GM19438 (cell line): ENCODE measurements around the gene PCSK6.

Experiments
- ATAC-seq: cut with Tn5 transposase; IDR thresholded peaks from one replicate; pipeline ENCODE4 v1.9.1; 2021; ENCODE audit warnings: low read depth; ENCODE audit not compliant: unreplicated experiment

PCSK6 gene

DNA sequence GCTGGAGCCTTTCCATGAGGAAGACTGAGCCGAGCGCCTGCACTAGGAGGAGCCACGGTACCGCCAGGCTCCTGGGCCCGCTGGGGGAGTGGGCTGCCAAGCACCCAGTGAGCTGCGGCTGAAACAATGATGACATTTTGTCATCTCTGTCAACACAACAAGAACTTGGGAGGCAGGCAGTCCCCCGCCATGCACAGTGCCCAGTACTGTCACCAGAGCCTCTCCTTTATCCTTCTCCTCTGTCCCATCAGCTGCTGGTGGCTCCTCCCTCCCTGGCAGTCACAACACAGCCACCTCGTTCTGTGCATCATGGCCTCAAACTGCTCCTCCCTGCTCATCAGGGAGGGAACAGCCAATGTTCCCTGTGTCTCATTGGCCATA is 34.0 kb upstream of the PCSK6 start:
- no peak for ATAC-seq

DNA sequence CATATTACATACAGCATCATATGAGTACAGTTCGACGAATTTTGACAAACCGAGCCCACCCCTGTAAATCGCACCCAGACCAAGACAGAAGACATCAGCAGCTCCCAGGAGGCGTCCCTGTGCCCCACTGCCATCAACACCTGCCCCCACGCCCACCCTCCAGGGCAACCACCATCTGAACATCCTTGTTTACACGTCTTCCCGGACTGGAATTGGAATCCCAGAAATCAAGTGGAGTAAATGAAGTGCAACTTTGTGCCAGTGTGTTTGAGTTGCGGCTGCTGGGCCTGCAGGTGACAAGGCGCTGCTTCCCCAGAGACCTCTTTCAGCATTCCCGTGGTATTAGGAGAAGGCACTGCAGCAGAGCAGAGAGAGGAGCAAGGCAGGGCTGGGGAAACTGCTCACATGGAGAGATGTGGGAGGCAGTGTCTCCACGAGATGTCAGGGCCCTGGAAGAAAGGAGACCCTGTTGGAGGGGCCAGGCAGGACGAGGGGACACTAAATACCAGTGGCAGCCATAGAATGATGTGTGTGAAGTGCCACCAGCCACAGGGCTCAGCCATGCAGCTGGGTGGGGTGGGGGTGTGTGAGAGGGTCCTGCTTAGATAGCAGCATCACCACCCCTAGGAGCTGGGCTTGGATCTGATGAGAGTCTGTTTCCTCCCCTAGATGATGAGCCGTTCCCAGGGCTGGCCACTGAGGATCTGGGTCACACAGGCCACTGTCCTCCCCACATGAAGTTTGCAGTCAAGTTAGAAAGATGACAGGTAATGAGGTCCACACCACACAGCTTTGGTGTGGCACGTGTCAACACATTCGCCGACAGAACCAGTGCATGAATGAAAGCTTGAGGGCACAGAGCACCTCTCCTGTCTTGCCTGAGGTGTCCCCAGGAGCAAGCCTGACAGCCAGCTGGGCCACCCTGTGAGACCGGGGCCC is 33.4 kb upstream of the PCSK6 start:
- ATAC-seq, result no peak

DNA sequence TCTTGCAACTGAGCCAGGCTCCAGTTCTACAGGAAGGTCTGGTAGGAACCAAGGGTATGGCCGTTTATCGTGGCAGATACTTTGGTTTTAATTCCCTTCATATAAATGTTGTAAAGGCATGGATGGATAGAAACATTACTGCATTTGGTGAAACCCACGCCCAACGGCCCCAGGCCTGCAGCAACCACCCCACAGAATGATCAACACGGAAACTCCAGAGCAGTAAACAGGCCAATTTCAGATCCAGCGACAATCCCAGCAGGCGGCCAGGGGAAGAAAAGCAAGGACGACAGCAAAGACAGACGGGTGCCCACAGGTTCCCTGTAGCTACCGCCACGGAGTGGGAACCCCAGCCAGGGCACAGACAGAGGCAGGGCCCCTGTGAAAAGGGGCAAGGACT is 32.6 kb upstream of the PCSK6 start:
- no peak for ATAC-seq

DNA sequence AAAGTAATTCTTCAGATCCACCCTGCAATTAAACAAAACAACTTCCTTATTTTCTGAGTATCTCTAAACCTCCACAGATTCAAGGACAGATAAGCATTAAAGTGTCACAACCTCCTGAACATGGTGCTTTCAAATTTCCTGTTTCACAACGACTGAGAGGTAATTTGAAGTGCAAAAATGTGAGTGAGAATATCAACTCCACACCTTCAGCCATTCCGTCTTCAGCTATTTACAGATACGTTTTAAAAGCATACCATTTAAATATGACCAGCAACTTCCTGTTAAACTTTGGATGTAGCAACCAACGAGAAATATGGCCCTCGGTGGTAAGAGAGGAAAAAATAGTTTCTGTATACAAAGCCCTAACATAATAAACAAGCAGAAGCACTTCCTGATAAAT is 32.1 kb upstream of the PCSK6 start:
- ATAC-seq, result no peak

DNA sequence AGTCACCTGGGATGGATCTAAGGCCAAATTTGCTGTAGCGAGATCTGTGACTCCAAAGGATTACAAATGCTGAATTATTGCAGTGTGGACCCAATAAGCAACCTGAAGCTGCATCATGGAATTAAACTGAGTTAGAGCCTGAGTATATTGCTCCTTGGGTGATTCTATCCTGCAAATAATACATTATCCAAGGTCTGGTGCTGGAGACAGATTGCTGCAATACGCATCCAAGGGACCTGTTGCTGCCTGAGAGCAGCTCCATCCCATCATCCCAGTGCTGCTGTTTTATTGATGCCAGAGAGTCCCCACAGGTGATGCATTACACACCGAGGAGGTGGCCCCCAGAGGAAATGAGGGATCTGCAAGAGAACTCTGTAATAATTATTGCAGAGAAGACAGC is 31.6 kb upstream of the PCSK6 start:
- no peak for ATAC-seq

DNA sequence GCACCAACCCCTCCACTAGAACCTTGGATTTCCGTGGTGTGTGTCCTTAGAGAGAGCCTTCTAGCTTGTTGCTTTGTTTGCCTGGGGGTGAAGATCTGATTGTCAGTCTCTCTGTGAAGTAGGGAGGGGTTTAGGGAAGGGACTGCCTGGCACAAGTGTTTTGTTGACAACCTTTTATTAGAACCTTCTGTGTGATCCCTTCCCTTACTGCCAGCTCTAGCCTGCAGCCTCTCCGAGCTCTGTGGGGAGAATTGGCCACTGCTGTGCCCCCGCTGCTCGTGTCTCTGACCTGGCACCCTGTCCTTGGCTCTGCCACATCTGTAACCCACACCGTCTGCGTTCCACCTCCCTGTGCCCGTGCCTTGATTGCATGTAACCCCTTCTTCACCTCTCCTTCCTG is 30.9 kb upstream of the PCSK6 start:
- ATAC-seq, result no peak

DNA sequence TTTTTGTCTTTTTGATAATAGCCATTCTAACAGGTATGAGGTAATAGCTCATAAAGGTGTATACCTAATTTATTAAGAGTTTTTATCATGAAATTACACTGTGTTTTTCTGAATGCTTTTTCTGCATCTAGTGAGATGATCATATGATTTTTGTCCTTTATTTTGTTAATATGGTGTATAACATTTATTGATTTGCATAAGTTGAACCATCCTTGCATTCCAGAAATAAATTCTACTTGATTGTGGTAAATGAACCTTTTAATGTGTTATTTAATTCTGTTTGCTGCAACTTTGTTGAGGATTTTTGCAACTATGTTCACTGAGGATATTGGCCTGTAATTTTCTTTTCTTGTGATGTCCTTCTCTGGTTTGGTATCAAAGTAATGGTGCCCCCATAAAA is 28.0 kb upstream of the PCSK6 start:
- ATAC-seq, result no peak

DNA sequence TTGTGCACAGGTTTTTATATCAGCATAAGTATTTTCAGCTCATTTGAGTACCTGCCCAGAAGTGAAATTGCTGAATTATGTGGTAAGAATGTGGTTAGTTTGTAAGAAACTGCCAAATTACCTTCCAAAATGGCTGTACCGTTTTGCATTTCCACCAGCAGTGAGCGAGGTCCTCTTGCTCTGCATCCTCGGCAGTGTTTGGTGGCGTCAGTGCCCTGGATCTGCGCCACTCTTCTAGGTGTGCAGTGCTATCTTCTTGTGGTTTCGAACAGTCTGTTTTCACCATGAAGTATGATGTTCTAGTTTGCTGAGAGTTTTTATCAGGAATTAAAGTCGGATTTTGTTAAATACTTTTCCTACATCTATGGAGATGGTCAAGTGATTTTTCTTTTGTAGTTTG is 24.8 kb upstream of the PCSK6 start:
- no peak for ATAC-seq

DNA sequence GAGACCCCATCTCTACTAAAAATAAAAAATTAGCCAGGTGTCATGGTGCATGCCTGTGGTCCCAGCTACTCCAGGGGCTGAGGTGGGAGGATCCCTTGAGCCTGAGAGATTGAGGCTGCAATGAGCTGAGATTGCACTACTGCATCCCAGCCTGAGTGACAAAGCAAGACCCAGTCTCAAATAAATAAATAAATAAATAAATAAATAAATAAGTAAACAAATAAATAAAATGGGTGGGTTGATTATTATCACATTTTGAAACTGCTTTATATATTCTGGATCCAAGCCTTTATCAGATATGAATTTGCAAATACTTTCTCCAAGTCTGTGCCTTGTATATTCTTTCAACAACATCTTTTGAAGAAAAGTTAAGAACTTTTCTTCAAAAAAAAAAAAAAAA is 22.2 kb upstream of the PCSK6 start:
- no peak for ATAC-seq

DNA sequence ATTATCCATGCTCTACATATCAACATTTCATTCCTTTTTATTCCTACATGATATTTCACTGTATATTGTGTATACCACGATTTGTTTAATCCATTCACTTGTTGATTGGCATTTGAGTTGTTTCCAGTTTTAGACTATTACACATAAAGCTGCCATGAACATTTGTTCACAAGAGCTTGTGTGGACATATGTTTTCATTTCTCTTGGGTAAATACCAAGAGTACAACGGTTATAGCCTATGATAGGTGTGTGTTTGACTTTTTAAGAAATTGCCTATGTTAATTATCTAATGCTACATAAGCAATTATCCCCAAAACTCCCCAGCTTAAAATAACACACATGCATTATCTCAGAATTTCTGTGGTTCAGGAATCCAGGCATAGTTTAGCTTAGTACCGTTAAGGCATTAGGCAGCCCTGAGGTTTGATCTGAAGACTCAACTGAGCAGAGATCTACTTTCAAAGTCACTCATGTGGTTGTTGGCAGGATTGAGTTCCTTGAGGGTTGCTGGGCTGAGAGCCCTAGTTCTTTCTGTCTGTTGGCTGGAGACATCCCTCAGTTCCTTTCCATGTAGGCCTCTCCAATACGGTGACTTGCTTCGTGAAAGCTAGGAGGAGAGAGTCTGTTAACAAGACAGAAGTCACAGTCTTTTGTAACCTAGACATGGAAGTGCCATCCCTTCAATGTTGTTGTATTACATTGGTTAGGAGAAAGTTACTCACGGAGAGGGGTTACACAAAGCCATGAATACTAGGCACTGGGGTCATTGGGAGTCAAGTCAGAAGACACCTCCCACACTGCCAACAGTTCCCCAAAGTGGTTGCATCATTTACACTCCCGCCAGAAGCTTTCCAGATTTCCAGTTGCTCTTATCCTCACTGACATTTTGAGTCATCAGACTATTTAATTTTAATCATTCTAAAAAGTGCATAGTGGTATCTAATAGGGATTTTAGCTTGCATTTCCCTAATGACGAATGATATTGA is 21.0 kb upstream of the PCSK6 start:
- ATAC-seq, result no peak

DNA sequence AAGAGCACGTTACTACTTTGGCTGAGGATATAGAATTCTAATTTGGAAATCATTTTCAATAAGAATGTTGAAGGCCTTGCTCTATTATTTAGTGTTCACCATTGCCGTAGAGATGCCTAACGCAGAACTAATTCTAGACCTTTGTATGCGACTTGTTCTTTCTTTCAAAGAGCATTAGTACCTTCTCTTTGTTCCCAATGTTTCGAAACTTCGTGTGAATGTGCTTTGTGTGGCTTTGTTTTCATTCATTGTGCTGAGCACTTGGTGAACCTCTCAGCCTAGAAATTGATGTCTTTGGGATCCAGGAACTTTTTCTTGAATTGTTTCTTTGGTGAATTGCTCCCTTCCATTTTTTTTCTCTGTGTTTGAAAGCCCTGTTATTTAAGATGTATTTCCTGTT is 19.8 kb upstream of the PCSK6 start:
- no peak for ATAC-seq

DNA sequence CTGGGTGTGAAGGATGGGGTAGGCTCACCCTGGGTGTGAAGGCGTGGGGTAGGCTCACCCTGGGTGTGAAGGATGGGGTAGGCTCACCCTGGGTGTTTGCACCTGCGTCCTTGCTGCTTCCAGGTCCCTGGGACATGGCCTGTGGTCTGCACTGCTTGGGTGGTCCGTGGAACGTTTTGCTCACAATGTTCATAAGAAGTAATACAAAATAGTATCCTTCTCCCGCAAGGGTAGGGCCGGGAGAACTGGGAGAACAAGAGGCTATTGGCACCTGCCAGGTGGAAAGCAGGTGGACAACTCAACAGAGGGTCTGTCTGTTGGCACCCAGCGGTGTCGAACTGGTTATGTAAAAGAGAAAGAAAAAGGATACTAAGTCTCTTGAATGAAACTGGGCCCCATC is 17.0 kb upstream of the PCSK6 start:
- no peak for ATAC-seq

DNA sequence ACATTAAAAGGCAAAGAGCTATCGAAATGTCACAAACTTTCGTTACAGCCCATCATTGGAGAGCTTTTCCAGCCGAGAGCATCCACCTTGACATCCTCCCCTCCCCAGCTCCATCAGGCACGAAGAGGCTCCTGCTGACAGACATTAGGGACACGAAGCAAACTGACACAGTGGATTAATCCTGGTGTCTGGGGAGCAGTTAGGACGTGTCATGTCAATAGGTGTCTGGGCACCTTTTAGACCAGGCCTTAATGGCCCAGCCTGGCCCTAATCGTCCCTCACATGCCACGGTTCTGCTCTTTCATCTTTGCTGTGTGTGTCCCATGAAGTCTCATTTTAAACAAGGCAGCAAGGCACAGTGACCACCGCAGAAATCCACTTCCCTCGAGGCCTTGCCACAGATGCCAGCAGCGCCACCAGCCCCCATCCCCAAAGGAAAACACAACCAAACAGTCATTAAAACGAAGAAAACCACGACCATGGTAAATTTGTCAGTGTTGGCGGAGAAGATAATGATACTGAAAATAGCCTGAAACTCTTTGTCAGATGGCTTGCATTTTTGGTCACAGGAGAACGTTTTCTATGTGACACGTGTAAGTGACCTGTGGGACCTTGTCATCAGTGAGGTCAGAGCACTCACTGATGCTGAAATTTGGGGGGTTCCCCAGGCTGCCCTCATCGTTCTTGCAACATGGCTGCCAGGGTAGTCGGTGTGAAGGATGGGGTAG is 16.3 kb upstream of the PCSK6 start:
- no peak for ATAC-seq

DNA sequence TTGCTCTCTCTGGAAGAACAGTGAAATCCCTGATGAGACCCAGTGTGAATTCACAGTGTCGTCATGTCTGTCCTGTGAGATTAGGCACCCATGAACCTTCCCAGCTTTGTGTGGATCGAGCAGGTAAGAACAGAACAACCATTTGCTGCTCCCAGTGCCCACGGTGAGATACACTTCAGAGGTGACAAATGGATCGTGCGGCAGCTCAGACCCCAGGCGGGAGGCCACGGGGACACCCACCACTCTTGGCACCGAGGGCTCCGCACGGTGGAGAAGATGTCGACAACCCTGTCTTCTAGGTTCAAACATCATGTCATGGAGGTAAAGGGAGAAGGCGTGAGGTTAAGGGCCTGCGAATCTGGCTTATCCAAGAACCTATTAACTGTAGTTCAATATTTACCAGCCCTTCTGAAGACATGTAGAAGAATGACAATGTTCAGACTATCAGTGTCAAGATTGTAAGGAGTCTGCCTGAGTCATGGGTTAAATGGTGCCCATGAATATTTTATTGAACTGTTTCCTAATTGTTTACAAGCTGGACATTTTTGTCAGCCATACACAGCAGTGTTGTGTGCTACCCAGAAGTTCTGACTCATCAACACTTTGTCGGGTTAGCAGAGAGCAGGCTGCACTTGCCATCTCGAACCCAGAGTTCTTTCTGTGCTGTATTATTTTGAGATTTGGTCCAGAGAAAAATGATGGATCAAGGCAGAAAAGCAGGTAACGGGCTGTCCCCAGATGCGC is 15.5 kb upstream of the PCSK6 start:
- ATAC-seq, result no peak

DNA sequence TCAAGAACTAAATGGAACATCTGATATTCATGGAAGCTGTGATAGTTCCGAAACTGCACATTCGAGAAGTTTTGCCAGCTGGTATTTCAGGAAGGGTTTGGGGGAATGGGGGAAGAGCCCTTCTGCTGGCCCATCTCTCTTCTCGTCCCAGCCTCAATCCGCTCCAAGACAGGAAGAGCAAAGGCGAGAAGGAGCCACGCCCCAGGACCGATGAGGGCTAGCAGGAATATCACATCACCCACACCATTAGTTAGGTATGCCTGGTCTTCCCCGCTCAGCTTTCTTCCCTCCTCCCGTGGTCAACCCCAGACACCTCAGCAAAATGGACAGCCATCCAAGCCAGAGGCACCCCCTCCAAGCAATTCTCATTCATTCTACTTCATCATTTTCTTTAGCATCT is 14.9 kb upstream of the PCSK6 start:
- no peak for ATAC-seq

DNA sequence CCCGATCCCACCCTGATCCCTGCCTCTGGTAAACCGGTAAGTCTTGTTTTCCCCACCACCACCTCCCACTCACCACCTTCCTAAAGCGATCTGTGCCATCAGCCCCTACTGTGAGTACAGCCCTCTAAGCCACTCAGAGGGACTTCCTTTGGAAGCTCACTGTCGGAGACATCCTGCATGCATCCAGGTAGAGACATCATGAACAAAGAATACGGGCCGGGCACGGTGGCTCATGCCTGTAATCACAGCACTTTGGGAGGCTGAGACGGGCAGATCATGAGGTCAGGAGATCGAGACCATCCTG is 13.7 kb upstream of the PCSK6 start:
- no peak for ATAC-seq

DNA sequence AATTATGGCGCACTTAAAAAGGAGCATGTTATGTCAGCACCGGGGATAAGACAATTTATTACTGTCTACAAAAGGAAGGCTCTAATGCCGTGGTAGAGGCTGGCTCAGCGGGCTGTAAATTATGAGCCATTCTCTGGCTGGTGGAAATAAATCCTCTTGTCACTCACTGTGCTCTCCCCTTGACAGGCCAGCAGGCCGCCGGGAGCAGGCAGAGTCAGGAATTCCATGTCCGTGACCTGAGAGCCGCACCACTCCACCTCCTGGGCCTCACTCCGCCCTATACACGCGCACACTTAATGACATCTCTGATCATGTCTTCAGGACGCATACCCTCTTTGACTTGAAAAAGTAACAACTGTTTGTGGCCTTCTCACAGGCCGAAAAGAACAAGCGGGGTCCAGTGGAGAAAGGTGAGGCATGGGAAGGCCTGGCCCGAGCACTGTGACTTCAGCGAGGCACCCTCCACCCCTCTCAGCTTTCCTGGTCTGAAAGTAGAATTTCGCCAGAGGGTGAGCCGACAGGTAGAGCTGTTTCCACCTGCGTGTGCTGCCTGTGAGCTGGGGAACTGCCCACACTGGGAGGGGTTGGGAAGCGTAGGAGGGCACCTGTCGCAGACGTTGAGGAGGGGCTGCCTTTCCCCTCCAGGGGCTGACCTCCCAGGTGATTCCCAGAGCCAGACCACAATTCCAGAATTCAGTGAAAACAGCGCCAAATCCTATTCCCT is 13.2 kb upstream of the PCSK6 start:
- ATAC-seq, result no peak

DNA sequence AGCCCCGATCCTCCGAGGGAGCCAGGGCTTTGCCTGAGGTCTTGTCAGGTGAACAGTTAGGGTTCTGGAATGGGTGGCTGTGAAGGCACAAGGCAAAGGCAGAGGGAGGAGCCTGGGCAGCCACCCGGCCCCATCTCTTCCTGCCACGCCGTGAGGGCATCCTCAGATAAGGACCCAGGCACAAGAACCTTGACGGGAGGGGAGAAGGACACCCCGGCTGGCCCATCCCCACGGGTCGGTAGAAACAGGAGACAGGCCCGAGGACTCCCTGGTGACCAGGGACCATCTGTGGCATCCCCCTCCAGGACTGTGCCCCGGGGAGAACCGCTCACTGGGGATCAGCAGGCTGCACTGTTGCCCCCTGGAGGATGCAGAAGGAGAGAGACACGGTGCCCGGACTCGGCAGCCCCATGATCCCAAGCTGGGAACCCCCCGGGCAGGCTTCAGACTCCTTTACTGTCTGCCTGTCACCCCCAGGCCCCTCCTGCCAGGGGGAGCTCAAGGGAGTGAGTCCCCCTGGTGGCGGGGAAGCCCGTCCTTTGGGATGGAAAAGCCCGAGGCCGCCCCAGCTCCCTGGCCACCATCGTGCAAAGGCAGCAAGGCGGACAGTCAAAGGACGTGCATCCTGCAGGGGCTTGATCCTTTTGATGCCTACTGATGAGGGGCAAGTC is 12.3 kb upstream of the PCSK6 start:
- peak; percentile 67 for ATAC-seq

DNA sequence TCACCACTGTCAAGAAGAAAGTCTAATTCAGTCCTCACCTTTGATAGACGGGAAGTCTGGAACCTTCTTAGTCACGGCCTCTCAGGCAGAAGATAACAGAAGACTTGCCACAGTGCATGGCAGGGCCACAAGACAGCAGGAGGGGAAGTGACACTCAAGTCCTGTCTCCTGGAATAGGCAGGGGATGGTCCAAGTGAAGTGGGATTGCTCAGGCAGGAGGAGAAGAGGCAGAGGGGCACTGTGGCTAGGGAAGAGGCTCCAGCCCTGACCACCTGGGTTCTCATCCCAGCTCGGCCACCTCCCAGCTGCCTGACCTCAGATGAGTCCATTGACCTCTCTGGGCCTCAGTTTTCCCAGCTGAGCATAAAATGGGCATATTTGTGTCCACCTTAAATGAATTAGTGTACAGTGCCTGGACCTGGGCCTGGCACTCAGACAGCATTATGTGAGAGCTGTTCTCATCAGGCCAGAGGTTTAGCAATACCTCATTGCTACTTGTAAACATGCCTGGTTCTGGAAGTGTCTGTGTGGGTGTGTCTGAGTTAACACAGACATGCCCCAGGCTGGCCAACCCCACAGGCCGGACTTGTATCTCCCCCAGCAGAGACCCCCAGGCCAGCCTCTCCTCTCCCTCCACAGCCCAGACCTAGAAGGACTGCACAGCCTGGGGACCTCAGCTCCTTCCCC is 11.5 kb upstream of the PCSK6 start:
- no peak for ATAC-seq
